NCI-H1930 (cell line): ENCODE measurements around the gene MRPL32.
"Not testable (repeated sequence)": the region's sequence is repeated elsewhere in the genome, so short reads cannot be mapped to it uniquely, and the experiment has no call there.

Source experiments
- DNase-seq, 2 experiments: peaks; one replicate each; lab custom pipeline; 2025; lab: John Stamatoyannopoulos, UW

The MRPL32 gene

GRCh38 chr7:42931834-42932651 is at the start of gene MRPL32, which contains the start of gene PSMA2:
Gene MRPL32 (plus strand): TSS chr7:42932376. CDS start chr7:42932387, 11 bp downstream.
Gene PSMA2 (minus strand): TSS chr7:42932174. CDS start chr7:42932158, 16 bp downstream.
- peak; percentile 96 to 97 for DNase-seq

- no peak for DNase-seq
Measured at GRCh38 chr7:42883950-42884349, 48.2 kb upstream of the MRPL32 start.

- DNase-seq, result not testable (repeated sequence)
Measured at GRCh38 chr7:42885183-42885582, 47.0 kb upstream of the MRPL32 start.

GRCh38 chr7:42886129-42886528 is 46.0 kb upstream of the MRPL32 start:
- no peak for DNase-seq

GRCh38 chr7:42886893-42887505 is 45.2 kb upstream of the MRPL32 start:
- DNase-seq, result no peak

- DNase-seq, result no peak
Measured at GRCh38 chr7:42893346-42894240, 38.6 kb upstream of the MRPL32 start.

GRCh38 chr7:42900842-42901241 is 31.3 kb upstream of the MRPL32 start:
- DNase-seq, result no peak

- DNase-seq, result no peak
Measured at GRCh38 chr7:42902331-42902730, 29.8 kb upstream of the MRPL32 start.

GRCh38 chr7:42906181-42906580 is 26.0 kb upstream of the MRPL32 start:
- no peak for DNase-seq

- DNase-seq, result no peak
Measured at GRCh38 chr7:42907316-42907715, 24.9 kb upstream of the MRPL32 start.

GRCh38 chr7:42910306-42910705 is 21.9 kb upstream of the MRPL32 start:
- no peak for DNase-seq

- peak; percentile 90 to 95 for DNase-seq
Measured at GRCh38 chr7:42911454-42912447, 20.4 kb upstream of the MRPL32 start, which contains the start of gene C7orf25. Gene C7orf25 (minus strand): TSS chr7:42912070. CDS start chr7:42910900, 1,170 bp downstream.

GRCh38 chr7:42913591-42913990 is 18.6 kb upstream of the MRPL32 start:
- DNase-seq, result no peak

GRCh38 chr7:42914009-42914408 is 18.2 kb upstream of the MRPL32 start:
- DNase-seq, result no peak

GRCh38 chr7:42914421-42915045 is 17.6 kb upstream of the MRPL32 start:
- DNase-seq, result no peak

- no peak for DNase-seq
Measured at GRCh38 chr7:42915356-42915755, 16.8 kb upstream of the MRPL32 start.

GRCh38 chr7:42922017-42922753 is 10.0 kb upstream of the MRPL32 start:
- DNase-seq, result no peak

- DNase-seq, result no peak
Measured at GRCh38 chr7:42924223-42924838, 7.8 kb upstream of the MRPL32 start.

GRCh38 chr7:42925630-42926029 is 6.5 kb upstream of the MRPL32 start:
- DNase-seq, result no peak
